MM.1S (cell line): ENCODE results near the gene CDX2.

Experiments used
- DNase-seq: peaks from one replicate; pipeline ENCODE4 v3.0.0-alpha.2; 2015
- H2AFZ ChIP-seq: fragments of 300-600 bp; sonication (generic); 2 replicates; pipeline ENCODE4 v1.6.0; 2016; ENCODE audit warnings: antibody characterized with exemption, low read length
- H3F3A ChIP-seq: fragments of 300-600 bp; sonication (generic); 2 replicates; pipeline ENCODE4 v1.6.1; 2016; ENCODE audit warnings: mild to moderate bottlenecking, antibody characterized with exemption, low read length, moderate library complexity, mixed read lengths; ENCODE audit not compliant: insufficient read depth
- H3K27ac ChIP-seq: fragments of 300-600 bp; sonication (generic); 2 replicates; pipeline ENCODE4 v1.5.1; 2016; ENCODE audit warnings: mild to moderate bottlenecking, low read length
- H3K27me3 ChIP-seq: fragments of 300-600 bp; sonication (generic); replicated peaks from 2 replicates; pipeline ENCODE4 v1.6.0; 2016; ENCODE audit warnings: low read length; ENCODE audit not compliant: insufficient read depth
- H3K36me3 ChIP-seq: fragments of 300-600 bp; sonication (generic); replicated peaks from 2 replicates; pipeline ENCODE4 v1.6.1; 2016; ENCODE audit warnings: mild to moderate bottlenecking, low read length, mixed read lengths; ENCODE audit not compliant: insufficient read depth
- H3K4me1 ChIP-seq: fragments of 300-600 bp; sonication (generic); 2 replicates; pipeline ENCODE4 v1.6.1; 2016; ENCODE audit warnings: low read length, mixed read lengths
- H3K4me2 ChIP-seq: fragments of 300-600 bp; sonication (generic); 2 replicates; pipeline ENCODE4 v1.6.0; 2016; ENCODE audit warnings: low read depth, low read length
- H3K4me3 ChIP-seq: fragments of 300-600 bp; sonication (generic); 2 replicates; pipeline ENCODE4 v1.5.1; 2016; ENCODE audit warnings: low read length, mixed read lengths
- H3K79me2 ChIP-seq: fragments of 300-600 bp; sonication (generic); 2 replicates; pipeline ENCODE4 v1.6.1; 2016; ENCODE audit warnings: mixed run types, low read length, mixed read lengths
- H3K9ac ChIP-seq: fragments of 300-600 bp; sonication (generic); 2 replicates; pipeline ENCODE4 v1.6.1; 2016; ENCODE audit warnings: low read length, mixed read lengths
- H3K9me2 ChIP-seq: fragments of 300-600 bp; sonication (generic); replicated peaks from 2 replicates; pipeline ENCODE4 v1.6.1; 2016; ENCODE audit warnings: mild to moderate bottlenecking, low read length, mixed read lengths; ENCODE audit not compliant: insufficient read depth
- H3K9me3 ChIP-seq: fragments of 300-600 bp; sonication (generic); replicated peaks from 2 replicates; pipeline ENCODE4 v1.6.1; 2016; ENCODE audit warnings: mild to moderate bottlenecking, low read length, mixed read lengths; ENCODE audit not compliant: insufficient read depth
- H4K20me1 ChIP-seq: fragments of 300-600 bp; sonication (generic); 2 replicates; pipeline ENCODE4 v1.6.1; 2016; ENCODE audit warnings: mild to moderate bottlenecking, low read length, moderate library complexity, mixed read lengths; ENCODE audit not compliant: insufficient read depth
- EZH2 ChIP-seq: fragments of 300-600 bp; sonication (generic); optimal IDR thresholded peaks from 2 replicates; pipeline ENCODE3; 2017; ENCODE audit warnings: low read depth, mild to moderate bottlenecking, antibody characterized with exemption, low read length, mixed read lengths
- EZH2phosphoT487 ChIP-seq: fragments of 300-600 bp; sonication (generic); IDR thresholded peaks from 2 replicates; pipeline ENCODE4 v1.6.1; 2018; ENCODE audit warnings: antibody characterized with exemption, low read length
- TF ChIP-seq, protein P1 (sequence below): fragments of 300-600 bp; sonication (generic); IDR thresholded peaks from 2 replicates; pipeline ENCODE4 v1.5.1; 2016; ENCODE audit warnings: antibody characterized with exemption, low read length, mixed read lengths

Gene CDX2

DNA sequence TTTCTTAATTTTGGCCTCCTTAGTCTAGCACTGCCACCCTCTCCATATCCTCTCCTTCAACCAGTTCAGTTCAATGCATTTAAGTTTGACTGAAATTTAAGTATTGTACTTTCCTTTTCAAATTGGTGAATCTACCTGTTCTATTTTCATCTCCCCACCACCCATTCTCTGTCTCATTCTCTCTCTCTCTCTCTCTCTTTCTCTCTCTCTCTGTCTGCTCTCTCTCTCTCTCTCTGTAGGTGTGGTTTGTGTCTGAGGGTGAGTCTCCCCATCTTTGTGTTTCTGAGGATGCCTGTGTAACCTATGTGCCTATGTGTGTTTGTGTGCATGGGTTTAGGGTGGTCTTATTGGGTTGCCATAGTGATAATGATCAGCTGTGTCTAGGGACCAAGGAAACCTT, 39.2 kb downstream of the CDX2 start:
- no peak for DNase-seq
- TF ChIP-seq EZH2 (no peak), EZH2phosphoT487 (no peak)
- TF ChIP-seq, protein P1, sequence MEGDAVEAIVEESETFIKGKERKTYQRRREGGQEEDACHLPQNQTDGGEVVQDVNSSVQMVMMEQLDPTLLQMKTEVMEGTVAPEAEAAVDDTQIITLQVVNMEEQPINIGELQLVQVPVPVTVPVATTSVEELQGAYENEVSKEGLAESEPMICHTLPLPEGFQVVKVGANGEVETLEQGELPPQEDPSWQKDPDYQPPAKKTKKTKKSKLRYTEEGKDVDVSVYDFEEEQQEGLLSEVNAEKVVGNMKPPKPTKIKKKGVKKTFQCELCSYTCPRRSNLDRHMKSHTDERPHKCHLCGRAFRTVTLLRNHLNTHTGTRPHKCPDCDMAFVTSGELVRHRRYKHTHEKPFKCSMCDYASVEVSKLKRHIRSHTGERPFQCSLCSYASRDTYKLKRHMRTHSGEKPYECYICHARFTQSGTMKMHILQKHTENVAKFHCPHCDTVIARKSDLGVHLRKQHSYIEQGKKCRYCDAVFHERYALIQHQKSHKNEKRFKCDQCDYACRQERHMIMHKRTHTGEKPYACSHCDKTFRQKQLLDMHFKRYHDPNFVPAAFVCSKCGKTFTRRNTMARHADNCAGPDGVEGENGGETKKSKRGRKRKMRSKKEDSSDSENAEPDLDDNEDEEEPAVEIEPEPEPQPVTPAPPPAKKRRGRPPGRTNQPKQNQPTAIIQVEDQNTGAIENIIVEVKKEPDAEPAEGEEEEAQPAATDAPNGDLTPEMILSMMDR, result no peak
- Histone ChIP-seq H4K20me1 (no peaks in the 10 kb centered on the region), H2AFZ (no peak overlapping the region), H3K9me3 (no peaks in the 10 kb centered on the region), H3K36me3 (no peaks in the 10 kb centered on the region), H3K79me2 (no peaks in the 10 kb centered on the region), H3F3A (no peaks in the 10 kb centered on the region), H3K27me3 (peaks cover 9% of the 10 kb centered on the region; the same call in 1 of the 2 replicates), H3K4me2 (no peak overlapping the region), H3K27ac (no peak overlapping the region), H3K9ac (no peak overlapping the region), H3K4me1 (no peaks in the 10 kb centered on the region), H3K4me3 (no peak overlapping the region), H3K9me2 (no peaks in the 10 kb centered on the region)

DNA sequence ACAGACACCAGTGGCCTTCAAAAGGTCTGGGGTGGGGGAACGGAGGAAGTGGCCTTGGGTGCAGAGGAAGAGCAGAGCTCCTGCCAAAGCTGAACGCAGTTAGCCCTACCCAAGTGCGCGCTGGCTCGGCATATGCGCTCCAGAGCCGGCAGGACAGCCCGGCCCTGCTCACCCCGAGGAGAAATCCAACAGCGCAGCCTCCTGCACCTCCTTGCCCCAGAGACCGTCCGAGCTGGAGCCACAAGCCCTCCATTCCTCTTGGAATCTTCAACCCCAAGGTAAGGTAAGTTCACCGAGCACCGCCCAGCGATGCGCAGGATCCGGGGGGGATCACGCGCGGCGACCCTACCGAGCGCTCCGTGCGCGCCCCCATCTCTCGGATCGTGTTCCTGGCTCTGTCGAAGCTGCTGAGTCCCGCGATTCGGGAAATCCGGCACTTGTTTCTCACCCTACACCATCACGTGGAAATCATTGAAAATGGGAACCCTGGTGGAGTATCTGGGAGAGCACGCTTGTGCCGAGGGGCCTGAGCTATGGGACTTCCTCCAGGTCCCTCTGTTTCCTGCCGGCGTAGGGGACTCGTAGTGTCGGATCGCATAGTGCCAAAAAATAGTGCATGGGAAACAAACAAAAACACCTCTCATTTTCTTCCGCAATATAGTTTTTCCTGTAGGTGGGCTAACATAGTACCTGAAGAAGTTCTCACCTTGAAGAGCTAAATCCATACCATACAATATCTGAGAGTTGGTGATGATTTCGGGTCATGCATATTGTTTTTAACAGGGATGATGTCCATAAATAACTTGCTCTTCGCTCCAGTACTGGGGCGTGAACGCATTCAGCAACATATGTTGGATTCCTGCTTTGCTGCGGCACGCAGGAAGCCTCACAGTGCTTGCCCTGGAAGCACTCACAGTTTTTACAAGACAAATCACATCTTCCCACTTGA, 40.0 kb downstream of the CDX2 start:
- Histone ChIP-seq H3K4me3 (no peak overlapping the region), H3K27ac (no peak overlapping the region), H3K9ac (no peak overlapping the region), H3K79me2 (no peaks in the 10 kb centered on the region), H2AFZ (no peak overlapping the region), H3K9me2 (no peaks in the 10 kb centered on the region), H3F3A (no peaks in the 10 kb centered on the region), H3K9me3 (no peaks in the 10 kb centered on the region), H4K20me1 (no peaks in the 10 kb centered on the region), H3K36me3 (no peaks in the 10 kb centered on the region), H3K27me3 (peaks cover 9% of the 10 kb centered on the region; the same call in 1 of the 2 replicates), H3K4me2 (no peak overlapping the region), H3K4me1 (no peaks in the 10 kb centered on the region)
- no peak for DNase-seq
- TF ChIP-seq EZH2 (no peak), EZH2phosphoT487 (no peak)
- TF ChIP-seq, protein P1, result no peak

DNA sequence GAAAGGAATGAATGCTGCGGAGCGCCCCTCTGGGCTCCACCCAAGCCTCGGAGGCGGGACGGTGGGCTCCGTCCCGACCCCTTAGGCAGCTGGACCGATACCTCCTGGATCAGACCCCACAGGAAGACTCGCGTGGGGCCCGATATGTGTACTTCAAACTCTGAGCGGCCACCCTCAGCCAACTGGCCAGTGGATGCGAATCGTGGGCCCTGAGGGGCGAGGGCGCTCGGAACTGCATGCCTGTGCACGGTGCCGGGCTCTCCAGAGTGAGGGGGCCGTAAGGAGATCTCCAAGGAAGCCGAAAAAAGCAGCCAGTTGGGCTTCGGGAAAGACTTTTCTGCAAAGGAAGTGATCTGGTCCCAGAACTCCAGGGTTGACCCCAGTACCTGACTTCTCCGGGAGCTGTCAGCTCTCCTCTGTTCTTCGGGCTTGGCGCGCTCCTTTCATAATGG, 40.7 kb downstream of the CDX2 start:
- TF ChIP-seq, protein P1, result no peak
- no peak for TF ChIP-seq EZH2
- no peak for TF ChIP-seq EZH2phosphoT487
- no peaks in the 10 kb centered on the region for H3K4me1 ChIP-seq
- H3K9ac ChIP-seq, result no peak overlapping the region
- no peaks in the 10 kb centered on the region for H3K9me3 ChIP-seq
- H3F3A ChIP-seq, result no peaks in the 10 kb centered on the region
- peaks cover 11% of the 10 kb centered on the region; the same call in 1 of the 2 replicates for H3K27me3 ChIP-seq
- H3K79me2 ChIP-seq, result no peaks in the 10 kb centered on the region
- H3K27ac ChIP-seq, result no peak overlapping the region
- no peak overlapping the region for H3K4me3 ChIP-seq
- H4K20me1 ChIP-seq, result no peaks in the 10 kb centered on the region
- DNase-seq, result no peak
- H3K4me2 ChIP-seq, result no peak overlapping the region
- H3K9me2 ChIP-seq, result no peaks in the 10 kb centered on the region
- H2AFZ ChIP-seq, result no peak overlapping the region
- H3K36me3 ChIP-seq, result no peaks in the 10 kb centered on the region
